Activated T-cell treated with anti-CD3 and anti-CD28 coated beads, Interleukin-2, amount 50 U/mL, for 48 hours (primary cell): Measurements from ENCODE around the gene CPNE2.
A peak's percentile ranks its signal among the peaks of the same experiment; 100 is the strongest.
"Not testable (repeated sequence)": the region's sequence is repeated elsewhere in the genome, so short reads cannot be mapped to it uniquely, and the experiment has no call there.

Source experiments
- DNase-seq, 2 experiments: peaks; one replicate each; pipeline ENCODE4 v3.0.0-alpha.2; 2020

The CPNE2 gene

DNA sequence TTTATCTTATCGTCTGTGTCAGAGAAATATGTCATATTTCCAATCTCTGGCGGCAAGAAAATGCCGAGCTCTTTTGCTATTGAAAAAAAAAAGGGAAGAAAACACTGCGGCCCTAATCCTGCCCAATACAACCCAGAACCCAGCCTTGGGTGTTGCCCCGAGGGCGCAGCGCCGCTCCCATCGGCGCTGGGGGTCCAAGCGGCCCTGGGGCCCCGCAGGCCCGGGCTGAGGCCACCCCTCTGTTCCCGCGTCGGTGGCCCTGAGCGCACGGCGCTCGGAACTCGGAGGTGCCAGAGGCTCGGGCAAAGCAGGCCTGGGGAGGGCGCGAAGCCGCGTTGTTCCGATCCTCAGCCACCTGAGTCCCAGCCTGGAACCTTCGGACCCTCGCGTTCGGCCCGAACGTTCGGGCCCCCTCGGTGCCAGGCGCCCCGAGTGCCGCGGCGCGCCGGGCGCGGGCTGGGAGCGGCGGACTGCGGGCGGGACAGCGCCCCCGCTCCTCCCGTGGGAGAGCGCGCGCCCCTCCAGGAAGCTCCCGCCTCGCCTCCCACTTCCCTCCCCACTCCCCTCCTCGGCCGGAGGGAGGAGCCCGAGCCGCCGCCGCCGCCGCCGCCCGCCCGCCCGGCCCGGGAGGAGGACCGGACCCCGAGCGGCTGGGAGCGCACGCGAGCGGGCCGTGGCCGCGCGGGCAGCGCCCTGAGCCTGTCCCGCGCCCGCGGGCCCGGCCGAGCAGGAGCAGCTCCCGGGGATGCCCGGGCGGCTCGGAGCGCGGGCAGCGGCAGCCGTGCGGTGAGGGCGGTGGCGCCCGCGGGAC lies at the start of gene CPNE2:
Gene CPNE2 (plus strand): TSS at position 609 of the 811 bp plus-strand sequence. CDS start 18,160 bp downstream, outside the sequence.
- DNase-seq: peak; percentile 46 to 63

- no peak for DNase-seq
These were observed 49.1 kb upstream of the CPNE2 start for GRCh38 chr16:57043248-57043647.

DNA sequence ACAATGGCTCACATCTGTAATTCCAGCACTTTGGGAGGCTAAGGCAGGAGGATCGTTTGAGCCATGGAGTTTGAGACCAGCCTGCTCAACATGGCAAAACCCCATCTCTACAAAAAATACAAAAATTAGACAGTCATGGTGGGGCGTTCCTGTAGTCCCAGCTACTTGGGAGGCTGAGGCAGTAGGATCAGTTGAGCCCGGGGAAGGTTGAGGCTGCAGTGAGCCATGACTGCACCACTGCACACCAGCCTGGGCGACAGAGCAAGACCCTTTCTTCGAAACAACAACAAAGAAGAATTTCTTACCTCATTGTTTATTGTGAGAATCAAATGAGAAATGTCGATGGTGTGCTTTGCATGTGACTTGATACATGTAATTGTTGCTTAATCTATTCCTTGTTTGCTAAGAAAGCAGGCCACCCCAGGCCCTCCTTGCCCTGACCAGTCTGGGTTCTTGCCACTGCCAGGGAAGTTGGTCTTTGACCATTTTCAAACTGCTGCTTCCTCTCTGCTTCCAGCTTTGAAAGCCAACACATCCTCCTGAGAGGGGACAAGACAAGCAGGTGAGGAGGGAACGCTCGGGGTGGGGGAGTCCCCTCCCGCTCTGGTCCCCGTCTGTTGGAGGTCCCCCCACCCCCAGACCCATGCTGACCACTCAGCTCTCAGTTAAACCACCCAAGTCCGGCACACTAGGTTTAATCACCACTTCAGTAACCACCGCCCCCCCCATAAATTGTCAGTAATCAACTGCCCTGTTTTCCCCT lies 47.3 kb upstream of the CPNE2 start:
- DNase-seq: no peak

GRCh38 chr16:57045694-57046381 lies 46.5 kb upstream of the CPNE2 start:
- peak; percentile 50 to 53 for DNase-seq

DNA sequence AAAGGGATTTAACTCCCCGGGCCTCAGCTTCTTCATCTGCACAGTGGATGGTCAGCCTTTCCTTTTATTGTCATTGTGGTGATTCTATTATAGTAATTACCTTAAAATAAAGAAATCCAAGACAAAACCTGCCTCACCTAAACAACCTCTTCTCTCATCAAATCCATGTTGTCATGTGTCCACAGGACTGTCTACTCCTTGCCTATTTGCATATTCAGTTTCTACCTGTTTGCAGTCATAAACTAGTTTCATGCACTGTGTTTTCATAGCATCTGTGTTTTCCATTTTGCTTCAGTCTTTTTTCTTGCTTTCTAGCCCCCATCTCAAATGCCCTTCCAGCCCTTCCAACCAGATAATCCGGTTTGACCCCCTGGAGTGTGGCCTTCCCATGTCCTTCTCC lies 44.3 kb upstream of the CPNE2 start:
- DNase-seq: no peak

- DNase-seq: no peak
These were observed 42.7 kb upstream of the CPNE2 start for GRCh38 chr16:57049678-57050077.

GRCh38 chr16:57051696-57052228 lies 40.6 kb upstream of the CPNE2 start:
- no peak for DNase-seq

- no peak for DNase-seq
These were observed 39.2 kb upstream of the CPNE2 start for GRCh38 chr16:57053206-57053605.

DNA sequence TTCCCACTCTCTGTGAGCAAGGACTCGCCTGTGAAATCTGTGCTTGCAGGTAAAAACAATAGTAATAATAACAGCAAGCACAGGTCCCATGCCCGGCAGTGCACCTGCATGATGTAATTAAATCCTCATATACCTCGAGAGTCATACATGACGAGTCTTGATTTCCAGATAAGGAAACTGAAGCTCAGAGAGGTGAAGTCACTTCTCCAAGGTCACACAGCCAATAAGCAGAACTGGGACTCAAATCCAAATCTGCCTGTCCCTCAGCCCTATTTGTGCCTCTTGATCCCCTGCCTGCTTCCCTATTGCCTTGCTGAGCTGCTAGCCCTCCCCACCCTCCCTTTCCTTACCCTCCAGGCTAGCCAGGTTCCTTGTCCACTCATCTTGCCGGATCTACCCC lies 38.0 kb upstream of the CPNE2 start:
- DNase-seq: no peak

DNA sequence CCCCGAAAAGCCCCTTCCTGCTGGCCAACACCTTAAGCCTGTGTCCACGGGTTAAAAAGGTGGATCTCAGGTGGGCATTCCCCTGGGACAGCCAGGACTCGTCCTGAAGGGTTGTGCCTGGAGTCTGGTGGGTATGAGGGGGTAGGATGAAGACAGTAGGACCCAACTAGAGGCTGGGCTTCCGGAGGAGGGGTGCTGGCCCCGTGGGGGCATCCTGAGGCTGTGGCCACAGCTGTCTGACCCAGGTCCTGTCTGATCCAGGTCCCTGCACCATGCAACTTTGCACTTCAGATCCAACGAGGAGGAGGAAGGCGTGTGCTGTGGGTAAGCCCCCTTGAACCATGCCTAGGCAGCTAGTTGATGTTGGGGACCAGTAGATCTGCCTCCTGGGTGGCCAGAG lies 37.6 kb upstream of the CPNE2 start:
- no peak for DNase-seq

DNA sequence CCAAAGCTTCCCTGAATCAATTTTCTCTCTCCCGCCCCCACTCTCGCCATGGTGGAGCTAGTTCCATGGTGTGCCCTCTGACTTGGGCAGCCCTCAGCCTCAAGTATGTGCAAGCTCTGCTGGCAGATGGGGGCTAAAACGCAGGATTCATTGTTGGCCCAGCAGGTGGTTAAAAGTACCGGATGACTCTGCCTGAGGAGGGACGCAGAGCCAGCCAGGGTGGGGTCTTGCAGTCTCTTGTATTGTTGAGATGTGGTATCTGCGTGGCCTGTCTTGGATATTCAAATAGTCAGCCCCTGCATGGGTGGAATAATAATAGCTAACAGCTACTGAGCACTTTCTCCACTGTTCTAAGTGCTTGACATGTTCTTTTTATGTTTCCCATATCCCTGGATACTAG lies 36.7 kb upstream of the CPNE2 start:
- no peak for DNase-seq

- no peak for DNase-seq
These were observed 34.0 kb upstream of the CPNE2 start for GRCh38 chr16:57058291-57058861.

GRCh38 chr16:57060323-57061083 lies 31.9 kb upstream of the CPNE2 start:
- no peak for DNase-seq

GRCh38 chr16:57061084-57061905 lies 31.1 kb upstream of the CPNE2 start:
- no peak for DNase-seq

GRCh38 chr16:57062329-57062728 lies 30.1 kb upstream of the CPNE2 start:
- DNase-seq: no peak

- DNase-seq: not testable (repeated sequence)
These were observed 29.2 kb upstream of the CPNE2 start for GRCh38 chr16:57063189-57063588.

GRCh38 chr16:57064995-57065394 lies 27.4 kb upstream of the CPNE2 start:
- DNase-seq: no peak

DNA sequence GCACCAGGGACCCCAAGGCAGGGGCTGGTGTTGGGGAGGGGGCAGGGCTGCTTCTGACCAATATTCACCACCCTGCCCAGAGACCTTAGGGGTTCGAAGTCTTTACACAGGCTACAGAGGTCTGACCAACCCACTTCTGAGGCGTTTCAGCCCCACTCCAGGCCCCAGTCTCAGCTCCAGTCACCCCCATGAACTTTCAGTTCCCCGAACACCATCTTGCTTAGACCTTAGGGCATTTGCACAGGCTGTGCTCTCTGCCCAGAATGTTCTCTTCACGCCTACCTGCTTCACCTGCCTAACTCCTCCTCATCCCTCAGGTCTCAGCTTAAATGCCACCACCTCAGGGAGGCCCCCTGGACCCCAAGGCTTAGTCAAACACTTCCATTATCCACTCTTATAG lies 25.8 kb upstream of the CPNE2 start:
- DNase-seq: no peak

GRCh38 chr16:57067347-57067746 lies 25.0 kb upstream of the CPNE2 start:
- DNase-seq: no peak

- no peak for DNase-seq
These were observed 23.3 kb upstream of the CPNE2 start for GRCh38 chr16:57069053-57069452.
